Mesodermal cell (in vitro differentiated cells): ENCODE results near the gene CHORDC1.
"Not testable (repeated sequence)": the region's sequence is repeated elsewhere in the genome, so short reads cannot be mapped to it uniquely, and the experiment has no call there.

Source experiments
- H3K27ac ChIP-seq: 2 replicates; pipeline ENCODE4 v1.7.0; 2013; ENCODE audit warnings: mild to moderate bottlenecking, low read depth, low read length, moderate library complexity; ENCODE audit not compliant: severe bottlenecking
- H3K36me3 ChIP-seq: 2 replicates; pipeline ENCODE4 v1.7.1; 2013; ENCODE audit warnings: mild to moderate bottlenecking, low read length, moderate library complexity; ENCODE audit not compliant: control insufficient read depth, insufficient read depth
- H3K4me1 ChIP-seq: one replicate; pipeline ENCODE4 v1.7.1; 2013; ENCODE audit warnings: mild to moderate bottlenecking, low read length; ENCODE audit not compliant: insufficient read depth, control insufficient read depth, poor library complexity, severe bottlenecking
- H3K4me3 ChIP-seq: 2 replicates; pipeline ENCODE4 v1.7.0; 2013; ENCODE audit warnings: low read length, control low read depth, mild to moderate bottlenecking; ENCODE audit not compliant: insufficient read depth, poor library complexity, severe bottlenecking; ENCODE audit errors: extremely low read depth
- H3K9me3 ChIP-seq: 2 replicates; pipeline ENCODE4 v1.7.1; 2013; ENCODE audit warnings: mild to moderate bottlenecking, low read length, moderate library complexity; ENCODE audit not compliant: control insufficient read depth
- whole genome bisulfite sequencing, 2 experiments: methylation state at CpG; one replicate each; pipeline ENCODE4 v1.1.5; 2013; ENCODE audit warnings: missing lambda C conversion rate in 2 of 2; ENCODE audit not compliant: insufficient coverage in 2 of 2; 5-methylcytosine and 5-hydroxymethylcytosine counted together

Gene CHORDC1

DNA sequence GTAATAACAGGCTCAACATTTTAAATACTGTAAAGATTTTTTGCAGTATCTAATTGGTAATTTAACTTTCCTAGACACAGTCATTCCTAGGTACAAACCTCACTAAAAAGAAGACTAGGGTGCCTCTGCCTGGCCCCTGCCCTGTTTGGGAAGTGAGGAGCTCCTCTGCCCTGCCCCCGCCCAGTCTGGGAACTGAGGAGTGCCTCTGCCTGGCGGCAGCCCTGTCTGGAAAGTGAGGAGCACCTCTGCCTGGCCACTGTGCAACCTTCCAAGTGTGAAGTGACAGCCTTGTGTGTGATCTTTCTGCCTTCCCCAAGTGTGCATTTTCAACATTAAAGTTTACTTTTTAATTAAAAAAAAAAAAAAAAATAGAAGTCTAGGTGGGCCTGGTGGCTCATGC lies 4.2 kb downstream of the CHORDC1 start:
- H3K9me3 ChIP-seq = no peaks in the 10 kb centered on the region
- H3K36me3 ChIP-seq = peaks cover 28% of the 10 kb centered on the region
- 90 to 100% methylated on average over 1 to 2 of the region's 2 CpGs for WGBS, 2 experiments
- H3K4me1 ChIP-seq = peaks cover 7% of the 10 kb centered on the region
- no peak overlapping the region for H3K4me3 ChIP-seq
- no peak overlapping the region for H3K27ac ChIP-seq

DNA sequence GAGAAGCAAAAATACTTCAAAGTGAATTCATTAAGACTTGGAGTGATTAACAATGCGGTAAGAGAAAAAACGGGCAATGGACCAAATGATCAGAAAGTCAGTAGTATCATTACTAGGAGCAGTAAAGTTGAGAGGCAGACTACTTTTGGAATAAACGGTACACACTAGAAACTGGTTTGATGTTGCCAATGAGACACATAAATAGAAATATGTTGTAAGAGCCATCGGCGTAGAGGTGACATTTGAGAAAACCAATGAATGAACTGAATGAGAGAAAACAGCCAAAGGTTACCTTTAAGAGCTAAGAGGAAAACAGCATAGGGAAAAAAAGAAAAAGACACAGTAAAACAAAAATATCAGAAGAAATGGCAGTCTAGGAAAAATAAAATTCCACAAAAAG lies 6.2 kb downstream of the CHORDC1 start:
- H3K9me3 ChIP-seq = no peaks in the 10 kb centered on the region
- H3K4me1 ChIP-seq = peaks cover 7% of the 10 kb centered on the region
- peaks cover 44% of the 10 kb centered on the region for H3K36me3 ChIP-seq
- H3K4me3 ChIP-seq = no peak overlapping the region
- WGBS, 2 experiments = 94% methylated on average over 5 of the region's 5 CpGs
- H3K27ac ChIP-seq = no peak overlapping the region

DNA sequence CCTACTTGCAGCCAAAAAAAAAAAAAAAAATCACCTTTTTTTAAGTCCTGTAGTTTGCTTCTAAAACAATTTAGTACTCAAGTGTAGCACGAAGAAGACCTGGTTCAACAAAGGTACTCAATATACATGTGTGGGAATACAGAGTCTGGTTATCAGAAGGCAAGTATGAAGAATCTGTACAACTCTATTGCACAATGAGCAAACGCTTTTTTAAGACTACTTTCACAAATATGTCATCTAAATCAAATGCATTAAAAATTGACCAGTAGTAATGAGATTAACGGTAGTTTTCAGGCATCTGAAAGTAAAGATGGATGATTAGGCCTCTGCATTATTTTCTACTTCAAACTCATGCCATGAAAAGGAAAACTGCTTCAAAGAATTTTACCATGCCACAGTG lies 9.5 kb downstream of the CHORDC1 start:
- Histone ChIP-seq H3K4me3 (no peak overlapping the region), H3K4me1 (no peaks in the 10 kb centered on the region), H3K36me3 (peaks cover 50% of the 10 kb centered on the region), H3K9me3 (no peaks in the 10 kb centered on the region), H3K27ac (no peak overlapping the region)
- WGBS, 2 experiments = 100% methylated on average over 1 of the region's 3 CpGs; no CpG with 5 or more reads in 1 of the 2 experiments

DNA sequence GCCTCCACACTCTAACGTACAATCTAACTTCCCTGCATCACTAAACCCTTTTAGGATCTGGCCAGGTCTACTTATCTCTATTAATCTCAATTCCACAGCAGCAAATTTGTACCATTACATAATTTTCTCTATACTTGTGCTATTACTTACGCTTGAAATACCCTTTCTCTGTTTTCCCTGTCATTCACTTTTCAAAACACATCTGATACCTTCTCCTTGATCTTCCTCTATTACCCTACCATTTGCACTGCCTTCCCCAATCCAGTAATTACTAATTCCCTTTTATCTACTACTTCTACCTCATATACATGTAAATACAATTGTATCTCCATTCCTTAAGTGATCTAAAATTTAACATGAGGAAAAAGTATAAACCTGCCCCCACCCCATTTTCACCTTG lies 14.0 kb downstream of the CHORDC1 start:
- H3K9me3 ChIP-seq = no peaks in the 10 kb centered on the region
- no peaks in the 10 kb centered on the region for H3K4me1 ChIP-seq
- no peak overlapping the region for H3K27ac ChIP-seq
- WGBS, 2 experiments = 90 to 98% methylated on average over 2 of the region's 2 CpGs
- H3K4me3 ChIP-seq = no peak overlapping the region
- H3K36me3 ChIP-seq = peaks cover 59% of the 10 kb centered on the region

DNA sequence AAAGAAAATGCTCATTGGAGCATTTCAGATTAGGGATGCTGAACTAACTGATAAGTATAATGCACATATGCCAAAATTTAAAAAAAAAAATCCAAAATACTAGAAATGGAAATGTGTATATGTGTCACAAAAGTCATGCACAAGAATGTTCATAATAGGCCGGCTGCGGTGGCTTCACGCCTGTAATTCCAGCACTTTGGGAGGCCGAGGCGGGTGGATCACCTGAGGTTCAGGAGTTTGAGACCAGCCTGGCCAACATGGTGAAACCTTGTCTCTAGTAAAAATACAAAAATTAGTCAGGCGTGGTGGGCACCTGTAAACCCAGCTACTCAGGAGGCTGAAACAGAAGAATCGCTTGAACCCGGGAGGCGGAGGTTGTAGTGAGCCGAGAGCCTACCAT lies 14.9 kb downstream of the CHORDC1 start:
- H3K4me3 ChIP-seq, H3K4me1 ChIP-seq, H3K9me3 ChIP-seq, H3K27ac ChIP-seq: not testable (repeated sequence)
- 84 to 97% methylated on average over 6 to 7 of the region's 10 CpGs for WGBS, 2 experiments
- peaks cover 54% of the 10 kb centered on the region for H3K36me3 ChIP-seq

DNA sequence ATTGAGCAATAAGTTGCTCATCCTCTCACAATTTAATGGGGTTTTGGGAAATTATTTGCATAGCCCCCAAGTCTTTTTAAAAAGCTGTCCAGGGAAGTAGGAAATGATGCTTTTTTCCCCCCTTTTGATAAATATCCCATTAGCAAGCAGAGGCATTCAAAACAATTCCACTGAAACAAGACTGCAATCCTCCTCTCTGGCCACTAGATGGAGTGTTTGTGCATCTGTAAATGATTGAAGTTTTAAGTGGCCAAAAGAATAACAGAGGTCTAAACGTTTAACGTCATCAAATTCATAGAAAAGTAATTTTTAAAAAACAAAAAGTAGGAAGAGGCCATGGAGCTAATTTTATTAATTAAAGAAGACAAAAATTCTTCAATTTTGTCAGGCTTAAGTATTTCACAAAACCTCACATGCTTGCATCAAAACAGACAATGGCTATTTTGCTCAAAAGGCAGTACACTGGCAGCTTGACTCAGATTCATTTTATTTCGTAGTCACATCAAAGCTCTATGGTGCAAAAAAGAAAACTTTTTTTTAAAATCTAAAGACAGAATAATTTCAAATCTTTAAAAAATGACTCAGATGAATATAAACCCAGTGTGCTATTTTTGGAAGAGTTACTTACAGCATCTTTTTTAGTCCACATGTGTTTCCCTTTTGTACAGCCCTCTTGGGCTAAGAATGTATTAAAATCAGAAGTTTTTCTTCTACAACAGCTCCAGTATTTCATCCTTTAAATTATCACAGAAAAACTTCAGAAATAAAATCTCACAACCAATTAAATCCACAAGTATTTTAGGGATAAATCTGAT lies 17.8 kb downstream of the CHORDC1 start:
- Histone ChIP-seq H3K36me3 (peaks cover 47% of the 10 kb centered on the region), H3K9me3 (no peaks in the 10 kb centered on the region), H3K27ac (peak overlapping the region; percentile 5), H3K4me1 (no peaks in the 10 kb centered on the region), H3K4me3 (no peak overlapping the region)
- WGBS, 2 experiments = no CpG with 5 or more reads among the region's 3 CpGs

DNA sequence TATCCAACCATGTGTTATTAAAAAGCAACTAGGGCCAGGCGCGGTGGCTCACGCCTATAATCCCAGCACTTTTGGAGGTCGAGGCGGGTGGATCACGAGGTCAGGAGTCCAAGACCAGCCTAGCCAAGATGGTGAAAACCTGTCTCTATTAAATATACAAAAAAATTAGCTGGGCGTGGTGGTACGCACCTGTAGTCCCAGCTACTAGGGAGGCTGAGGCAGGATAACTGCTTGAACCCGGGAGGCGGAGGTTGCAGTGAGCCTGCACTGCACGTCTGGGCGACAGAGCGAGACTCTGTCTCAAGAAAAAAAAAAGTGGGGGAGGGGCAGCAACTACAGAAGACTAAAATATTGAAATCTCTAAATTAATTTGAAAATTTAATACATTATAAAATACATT lies 18.4 kb downstream of the CHORDC1 start:
- Histone ChIP-seq H3K4me3 (no peak overlapping the region), H3K36me3 (peaks cover 41% of the 10 kb centered on the region), H3K4me1 (no peaks in the 10 kb centered on the region), H3K27ac (no peak overlapping the region), H3K9me3 (no peaks in the 10 kb centered on the region)
- WGBS, 2 experiments = 84 to 93% methylated on average over 10 to 11 of the region's 13 CpGs

DNA sequence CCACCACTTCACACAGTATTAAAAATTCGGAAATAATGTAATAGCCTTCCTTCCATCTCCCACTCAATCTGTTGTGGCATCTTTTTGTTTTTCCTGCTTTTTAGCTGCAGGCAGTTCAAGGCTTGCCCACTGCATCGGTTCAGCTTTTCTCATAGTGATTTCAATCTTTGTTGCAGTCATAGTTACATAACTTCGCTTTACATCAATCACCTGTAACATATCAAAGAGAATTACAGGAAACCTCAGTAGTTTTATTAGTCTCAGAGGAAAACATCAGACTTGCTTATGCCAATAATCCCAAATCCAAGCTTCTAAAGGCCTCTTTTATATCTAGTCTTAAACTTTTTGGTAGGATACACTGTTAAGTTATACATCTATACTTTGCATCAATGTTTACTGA lies 20.5 kb downstream of the CHORDC1 start:
- no peaks in the 10 kb centered on the region for H3K4me1 ChIP-seq
- H3K27ac ChIP-seq = no peak overlapping the region
- no peaks in the 10 kb centered on the region for H3K9me3 ChIP-seq
- peaks cover 37% of the 10 kb centered on the region for H3K36me3 ChIP-seq
- WGBS, 2 experiments = 88 to 95% methylated on average over 1 to 3 of the region's 3 CpGs
- no peak overlapping the region for H3K4me3 ChIP-seq

DNA sequence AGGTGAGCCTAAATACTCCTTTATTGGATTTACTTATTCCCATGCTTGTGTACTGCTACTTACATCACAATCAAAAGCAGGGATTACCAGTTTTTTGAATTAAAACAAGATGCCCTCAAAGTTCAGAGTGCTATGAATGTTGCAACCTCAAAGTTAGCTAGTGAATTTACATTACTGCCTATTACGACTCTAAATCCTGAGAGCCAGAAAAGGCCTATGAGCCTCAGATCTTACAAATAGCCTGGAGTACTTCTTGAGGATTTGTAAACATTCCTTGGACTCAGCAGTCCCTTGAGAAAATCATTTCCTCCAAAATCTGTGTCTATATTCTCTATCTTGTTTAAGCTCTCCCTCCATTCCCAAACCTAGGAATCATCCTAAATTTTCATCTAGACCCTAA lies 25.5 kb downstream of the CHORDC1 start:
- WGBS, 2 experiments = 100% methylated on average over 1 of the region's 1 CpG
- no peak overlapping the region for H3K27ac ChIP-seq
- H3K4me3 ChIP-seq = no peak overlapping the region
- H3K9me3 ChIP-seq = no peaks in the 10 kb centered on the region
- no peaks in the 10 kb centered on the region for H3K4me1 ChIP-seq
- H3K36me3 ChIP-seq = peaks cover 32% of the 10 kb centered on the region

DNA sequence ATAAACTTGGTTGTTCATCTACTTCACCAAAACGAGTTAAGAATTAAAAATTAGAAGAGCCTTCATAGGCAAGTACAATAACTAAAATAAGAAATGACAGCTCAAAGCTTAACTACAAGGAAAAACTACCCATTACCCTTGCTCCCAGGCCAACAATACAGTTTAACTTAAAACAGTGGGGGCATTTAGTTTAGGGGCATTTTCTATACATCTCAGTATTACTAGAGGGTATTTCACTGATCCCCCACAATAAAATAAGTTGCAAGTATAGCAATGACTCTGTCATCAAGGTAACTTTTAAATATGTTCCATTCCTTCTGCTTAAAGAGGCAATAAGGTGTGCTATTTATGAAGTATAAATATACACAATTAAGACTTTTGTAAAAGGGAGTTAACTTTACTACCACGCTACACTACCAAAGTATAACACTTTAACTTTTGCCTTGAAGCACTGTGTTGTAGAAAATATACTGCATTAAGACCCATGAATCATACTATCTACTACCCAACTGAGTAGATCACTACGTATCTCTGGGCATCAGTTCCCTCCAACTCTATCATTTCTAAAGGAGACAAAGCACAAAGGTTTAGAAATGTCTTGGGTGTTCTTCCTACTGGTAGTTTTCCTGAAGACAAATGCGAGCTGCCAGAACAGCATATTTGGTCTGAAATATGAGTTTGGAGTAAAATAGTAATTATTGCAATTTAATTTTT lies 29.8 kb downstream of the CHORDC1 start:
- Histone ChIP-seq H3K27ac (no peak overlapping the region), H3K9me3 (no peaks in the 10 kb centered on the region), H3K36me3 (peaks cover 44% of the 10 kb centered on the region), H3K4me1 (no peaks in the 10 kb centered on the region), H3K4me3 (no peak overlapping the region)
- WGBS, 2 experiments = no CpG with 5 or more reads among the region's 4 CpGs

DNA sequence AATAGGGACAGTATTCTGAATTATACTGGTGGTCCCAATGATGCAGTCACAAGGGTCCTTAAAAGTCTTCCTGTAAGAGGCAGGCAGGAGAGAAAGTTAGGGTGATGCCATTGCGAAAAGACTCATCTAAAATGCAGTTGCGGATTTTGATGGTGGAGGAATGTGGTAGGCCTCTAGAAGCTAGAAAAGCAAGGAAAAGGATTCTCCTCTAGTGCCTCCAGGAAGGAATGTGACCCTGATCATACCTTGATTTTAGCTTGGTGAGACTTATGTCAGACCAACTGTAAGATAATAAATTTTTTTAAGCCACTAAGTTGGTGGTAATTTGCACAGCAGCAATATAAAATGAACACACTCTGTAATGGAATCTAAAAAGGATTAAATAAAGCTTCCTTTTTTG lies 33.8 kb downstream of the CHORDC1 start:
- no peaks in the 10 kb centered on the region for H3K9me3 ChIP-seq
- no peak overlapping the region for H3K27ac ChIP-seq
- 100% methylated on average over 1 to 2 of the region's 2 CpGs for WGBS, 2 experiments
- H3K4me1 ChIP-seq = no peaks in the 10 kb centered on the region
- no peak overlapping the region for H3K4me3 ChIP-seq
- peaks cover 39% of the 10 kb centered on the region for H3K36me3 ChIP-seq
